Chondrocyte (in vitro differentiated cells): ENCODE results near the gene CENPH. TPM values are rescaled to one million over a fixed set of nuclear protein-coding genes. Genes with fewer than 3 reads are reported as not detected.

Experiments used
- DNase-seq: peaks from one replicate; pipeline ENCODE4 v3.0.0; 2021; ENCODE audit warnings: mixed read lengths, low spot score
- H3K27ac Mint-ChIP-seq: one replicate; pipeline ENCODE4 v1.8.0; 2021; ENCODE audit warnings: mild to moderate bottlenecking, moderate library complexity, mixed read lengths; ENCODE audit not compliant: unreplicated experiment
- H3K27me3 Mint-ChIP-seq: 2 replicates; pipeline ENCODE4 v1.8.0; 2021; ENCODE audit warnings: low read depth, mixed read lengths
- H3K36me3 Mint-ChIP-seq: 2 replicates; pipeline ENCODE4 v1.8.0; 2021; ENCODE audit warnings: low read depth, mixed read lengths
- H3K4me1 Mint-ChIP-seq: 2 replicates; pipeline ENCODE4 v1.8.0; 2021; ENCODE audit warnings: low read depth, mild to moderate bottlenecking, mixed read lengths
- H3K4me3 Mint-ChIP-seq: one replicate; pipeline ENCODE4 v1.8.0; 2021; ENCODE audit warnings: mild to moderate bottlenecking, moderate library complexity, mixed read lengths; ENCODE audit not compliant: unreplicated experiment
- H3K9me3 Mint-ChIP-seq: 2 replicates; pipeline ENCODE4 v1.8.0; 2021; ENCODE audit warnings: low read depth, mixed read lengths
- CTCF ChIP-seq: fragments of 200-600 bp; sonication (generic); IDR thresholded peaks from 2 replicates; pipeline ENCODE4 v1.5.0; 2021; ENCODE audit warnings: antibody characterized with exemption, mild to moderate bottlenecking, moderate library complexity
- total RNA-seq: library from RNA; stranded (reverse); gene quantifications from 3 replicates; pipeline ENCODE4 v1.2.1, GENCODE V29; 2021

CENPH gene
- total RNA-seq, 1 donor from 2014 or later: 4.7 TPM

- no peak for DNase-seq
- H3K27me3 Mint-ChIP-seq: no peaks in the 10 kb centered on the region
- TF ChIP-seq CTCF: no peak
- H3K4me1 Mint-ChIP-seq: peaks cover 17% of the 10 kb centered on the region
- H3K36me3 Mint-ChIP-seq: no peaks in the 10 kb centered on the region
- H3K27ac Mint-ChIP-seq: peak overlapping the region; percentile 71
- no peaks in the 10 kb centered on the region for H3K9me3 Mint-ChIP-seq
- no peak overlapping the region for H3K4me3 Mint-ChIP-seq
Measured at GRCh38 chr5:69187342-69187741, 2.0 kb upstream of the CENPH start.

- no peaks in the 10 kb centered on the region for H3K9me3 Mint-ChIP-seq
- H3K27me3 Mint-ChIP-seq: no peaks in the 10 kb centered on the region
- H3K36me3 Mint-ChIP-seq: no peaks in the 10 kb centered on the region
- H3K4me1 Mint-ChIP-seq: peaks cover 17% of the 10 kb centered on the region
- H3K4me3 Mint-ChIP-seq: peak overlapping the region; percentile 84
- no peak for DNase-seq
- TF ChIP-seq CTCF: no peak
- H3K27ac Mint-ChIP-seq: peak overlapping the region; percentile 98
Measured at GRCh38 chr5:69188811-69189161, 597 bp upstream of the CENPH start.

- DNase-seq: no peak
- no peak overlapping the region for H3K27ac Mint-ChIP-seq
- H3K4me3 Mint-ChIP-seq: no peak overlapping the region
- H3K27me3 Mint-ChIP-seq: no peaks in the 10 kb centered on the region
- H3K9me3 Mint-ChIP-seq: no peaks in the 10 kb centered on the region
- TF ChIP-seq CTCF: no peak
- H3K4me1 Mint-ChIP-seq: peaks cover 17% of the 10 kb centered on the region
- no peaks in the 10 kb centered on the region for H3K36me3 Mint-ChIP-seq
Measured at GRCh38 chr5:69202497-69202896, 13.1 kb downstream of the CENPH start.

GRCh38 chr5:69206528-69207190 is 17.3 kb downstream of the CENPH start:
- H3K4me3 Mint-ChIP-seq: no peak overlapping the region

GRCh38 chr5:69209602-69210001 is 20.2 kb downstream of the CENPH start:
- no peaks in the 10 kb centered on the region for H3K9me3 Mint-ChIP-seq
- DNase-seq: no peak
- H3K27me3 Mint-ChIP-seq: no peaks in the 10 kb centered on the region
- H3K4me1 Mint-ChIP-seq: peaks cover 25% of the 10 kb centered on the region
- H3K27ac Mint-ChIP-seq: peak overlapping the region; percentile 75
- H3K36me3 Mint-ChIP-seq: no peaks in the 10 kb centered on the region
- no peak overlapping the region for H3K4me3 Mint-ChIP-seq
- TF ChIP-seq CTCF: no peak

More at GRCh38 chr5:69206528-69207190, 17.3 kb downstream of the CENPH start:
- DNase-seq: no peak
- H3K27ac Mint-ChIP-seq: peak overlapping the region; percentile 9
- no peaks in the 10 kb centered on the region for H3K27me3 Mint-ChIP-seq
- no peaks in the 10 kb centered on the region for H3K36me3 Mint-ChIP-seq
- no peak for TF ChIP-seq CTCF
- H3K4me1 Mint-ChIP-seq: peaks cover 31% of the 10 kb centered on the region
- no peaks in the 10 kb centered on the region for H3K9me3 Mint-ChIP-seq
